NB4 (cell line): Measurements from ENCODE around the gene MTMR3.
A peak's percentile ranks its signal among the peaks of the same experiment; 100 is the strongest.

ENCODE experiments used
- DNase-seq: peaks from one replicate; pipeline ENCODE4 v3.0.0; 2010; ENCODE audit warnings: low read depth
- H3K4me3 ChIP-seq: one replicate; pipeline ENCODE4 v1.5.1; 2011; ENCODE audit warnings: mild to moderate bottlenecking, low read depth, low read length, moderate library complexity
- CTCF ChIP-seq: IDR thresholded peaks from one replicate; pipeline ENCODE4 v1.5.1; 2012; ENCODE audit warnings: low read depth, low read length
- MAX ChIP-seq: IDR thresholded peaks from 2 replicates; pipeline ENCODE4 v1.6.1; 2011; ENCODE audit warnings: low read depth, low read length
- MYC ChIP-seq: IDR thresholded peaks from 2 replicates; pipeline ENCODE4 v1.6.1; 2011; ENCODE audit warnings: low read depth, low read length
- POLR2A ChIP-seq: IDR thresholded peaks from 2 replicates; pipeline ENCODE4 v1.6.1; 2011; ENCODE audit warnings: mild to moderate bottlenecking; ENCODE audit not compliant: insufficient read length; ENCODE audit errors: extremely low read depth

The MTMR3 gene

GRCh38 chr22:30029512-30029911 lies 146.5 kb downstream of the MTMR3 start:
- no peak for TF ChIP-seq MYC
- TF ChIP-seq MAX, result no peak
- no peak for TF ChIP-seq POLR2A
- no peak for TF ChIP-seq CTCF
- no peak for DNase-seq

GRCh38 chr22:30030329-30030728 lies 147.4 kb downstream of the MTMR3 start:
- TF ChIP-seq MAX, result no peak
- no peak for TF ChIP-seq CTCF
- TF ChIP-seq MYC, result no peak
- TF ChIP-seq POLR2A, result no peak
- DNase-seq, result no peak
- H3K4me3 ChIP-seq, result no peak overlapping the region

More at GRCh38 chr22:30029512-30029911, 146.5 kb downstream of the MTMR3 start:
- H3K4me3 ChIP-seq, result no peak overlapping the region

GRCh38 chr22:30031328-30031727 lies 148.4 kb downstream of the MTMR3 start:
- no peak for TF ChIP-seq POLR2A
- TF ChIP-seq CTCF, result no peak
- no peak for TF ChIP-seq MYC
- TF ChIP-seq MAX, result no peak
- no peak overlapping the region for H3K4me3 ChIP-seq
- no peak for DNase-seq

DNA sequence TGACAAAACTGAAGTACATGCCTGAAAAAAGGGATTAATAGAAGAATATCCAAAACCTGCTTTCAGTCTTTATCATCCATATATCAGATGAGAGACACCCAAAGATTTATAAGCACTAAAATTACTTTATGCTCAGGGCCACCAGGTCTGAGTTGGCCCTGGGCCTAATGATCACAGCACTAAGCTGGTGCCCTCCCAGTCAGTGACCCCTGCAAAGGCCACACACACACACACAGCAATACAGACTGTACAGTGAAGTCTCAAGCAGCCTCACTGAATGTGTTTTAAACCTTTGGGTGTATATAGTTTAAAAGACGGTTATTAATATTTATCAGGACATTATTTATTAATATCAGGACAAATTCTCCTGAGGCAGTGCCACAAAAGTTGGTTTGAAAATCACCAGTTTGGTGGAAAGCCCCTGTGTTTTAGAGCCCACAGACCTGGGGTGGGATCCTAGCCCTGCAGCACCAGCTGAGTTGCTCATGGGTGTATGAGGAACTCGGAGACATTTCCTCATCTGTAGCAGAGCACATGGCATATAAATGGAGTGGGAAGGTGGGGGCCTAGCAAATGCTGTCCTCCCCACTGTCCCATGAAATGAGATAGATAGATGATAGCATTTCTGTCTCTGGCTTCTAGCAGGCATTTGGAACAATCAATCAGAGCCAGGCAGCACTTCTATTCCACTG lies 148.9 kb downstream of the MTMR3 start:
- H3K4me3 ChIP-seq, result no peak overlapping the region
- TF ChIP-seq POLR2A (no peak), MYC (no peak), MAX (0 out of 2 replicates have a peak, but pooled peaks have one; percentile 24), CTCF (no peak)
- no peak for DNase-seq

- TF ChIP-seq MAX, result no peak
- 0 out of 2 replicates have a peak, but pooled peaks have one; percentile 12 for TF ChIP-seq MYC
- no peak overlapping the region for H3K4me3 ChIP-seq
- DNase-seq, result peak; percentile 58
Observed at GRCh38 chr22:30033137-30033536, 150.2 kb downstream of the MTMR3 start.

DNA sequence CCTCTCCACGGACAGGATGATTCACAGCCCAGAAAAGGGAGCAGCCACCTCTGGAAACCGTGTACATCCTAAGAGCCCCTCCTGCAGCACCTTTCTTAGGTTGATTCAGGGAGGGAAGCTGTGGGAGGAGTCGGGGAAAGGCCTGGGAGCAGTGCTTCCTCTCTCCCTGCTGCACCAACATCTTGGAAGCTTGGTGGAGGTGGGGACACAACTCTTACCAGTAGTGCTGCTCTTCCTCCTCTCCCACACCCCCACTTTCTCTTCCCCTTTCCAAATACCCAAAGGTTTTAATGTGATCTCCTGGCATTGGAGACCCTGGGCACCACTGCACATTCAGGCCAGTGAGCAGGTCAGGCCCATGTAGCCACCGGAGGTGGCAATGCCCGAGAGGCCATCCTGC lies 150.9 kb downstream of the MTMR3 start:
- DNase-seq, result no peak
- no peak overlapping the region for H3K4me3 ChIP-seq
- TF ChIP-seq MAX (no peak), POLR2A (no peak), MYC (no peak), CTCF (no peak)
